Retinal pigment epithelial cell (primary cell): ENCODE results near the gene TPGS1.

ENCODE experiments used
- DNase-seq: peaks from one replicate; pipeline ENCODE4 v3.0.0-alpha.2; 2010; ENCODE audit warnings: low read depth
- H3K4me3 ChIP-seq: 2 replicates; pipeline ENCODE4 v1.5.1; 2011; ENCODE audit warnings: mild to moderate bottlenecking, low read length, control low read depth, moderate library complexity
- TF ChIP-seq, protein P1 (sequence below): conservative IDR thresholded peaks from 2 replicates; pipeline ENCODE4 v1.5.1; 2011; ENCODE audit warnings: low read depth, low read length, control low read depth, inconsistent platforms

Gene TPGS1

GRCh38 chr19:547836-548720 is 40.8 kb downstream of the TPGS1 start:
- TF ChIP-seq, protein P1, sequence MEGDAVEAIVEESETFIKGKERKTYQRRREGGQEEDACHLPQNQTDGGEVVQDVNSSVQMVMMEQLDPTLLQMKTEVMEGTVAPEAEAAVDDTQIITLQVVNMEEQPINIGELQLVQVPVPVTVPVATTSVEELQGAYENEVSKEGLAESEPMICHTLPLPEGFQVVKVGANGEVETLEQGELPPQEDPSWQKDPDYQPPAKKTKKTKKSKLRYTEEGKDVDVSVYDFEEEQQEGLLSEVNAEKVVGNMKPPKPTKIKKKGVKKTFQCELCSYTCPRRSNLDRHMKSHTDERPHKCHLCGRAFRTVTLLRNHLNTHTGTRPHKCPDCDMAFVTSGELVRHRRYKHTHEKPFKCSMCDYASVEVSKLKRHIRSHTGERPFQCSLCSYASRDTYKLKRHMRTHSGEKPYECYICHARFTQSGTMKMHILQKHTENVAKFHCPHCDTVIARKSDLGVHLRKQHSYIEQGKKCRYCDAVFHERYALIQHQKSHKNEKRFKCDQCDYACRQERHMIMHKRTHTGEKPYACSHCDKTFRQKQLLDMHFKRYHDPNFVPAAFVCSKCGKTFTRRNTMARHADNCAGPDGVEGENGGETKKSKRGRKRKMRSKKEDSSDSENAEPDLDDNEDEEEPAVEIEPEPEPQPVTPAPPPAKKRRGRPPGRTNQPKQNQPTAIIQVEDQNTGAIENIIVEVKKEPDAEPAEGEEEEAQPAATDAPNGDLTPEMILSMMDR, result no peak
- H3K4me3 ChIP-seq, result no peak overlapping the region
- DNase-seq, result no peak

DNA sequence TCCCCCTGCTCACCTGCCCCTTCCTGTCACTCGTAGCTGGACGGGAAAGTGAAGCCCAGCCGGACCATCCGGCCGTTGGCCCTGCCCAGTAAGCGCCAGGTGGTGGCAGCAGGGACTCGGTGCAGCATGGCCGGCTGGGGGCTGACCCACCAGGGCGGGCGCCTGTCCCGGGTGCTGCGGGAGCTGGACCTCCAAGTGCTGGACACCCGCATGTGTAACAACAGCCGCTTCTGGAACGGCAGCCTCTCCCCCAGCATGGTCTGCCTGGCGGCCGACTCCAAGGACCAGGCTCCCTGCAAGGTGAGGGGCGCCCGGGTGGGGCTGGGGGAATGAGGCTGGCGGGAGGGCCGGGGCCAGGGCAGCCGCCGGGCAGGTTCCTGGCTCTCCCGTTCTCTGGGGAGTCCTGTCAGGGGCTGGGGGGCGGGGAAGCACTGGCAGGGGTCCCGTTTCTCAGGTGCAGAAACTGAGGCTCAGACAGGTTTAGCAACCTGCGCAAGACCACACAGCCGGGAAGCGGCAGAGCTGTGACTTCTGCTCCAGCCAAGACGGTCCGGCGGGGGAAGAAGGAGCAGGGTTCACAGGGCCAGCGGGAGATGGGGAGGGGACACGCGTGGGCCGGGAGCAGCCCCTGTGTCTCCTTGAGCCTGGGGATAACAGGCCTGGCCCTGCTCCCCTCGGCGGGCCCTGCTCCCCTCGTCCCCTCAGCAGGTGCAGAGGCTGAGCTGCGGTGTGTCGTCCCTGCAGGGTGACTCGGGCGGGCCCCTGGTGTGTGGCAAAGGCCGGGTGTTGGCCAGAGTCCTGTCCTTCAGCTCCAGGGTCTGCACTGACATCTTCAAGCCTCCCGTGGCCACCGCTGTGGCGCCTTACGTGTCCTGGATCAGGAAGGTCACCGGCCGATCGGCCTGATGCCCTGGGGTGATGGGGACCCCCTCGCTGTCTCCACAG is 41.9 kb downstream of the TPGS1 start:
- TF ChIP-seq, protein P1, result no peak
- no peak overlapping the region for H3K4me3 ChIP-seq
- DNase-seq, result no peak

DNA sequence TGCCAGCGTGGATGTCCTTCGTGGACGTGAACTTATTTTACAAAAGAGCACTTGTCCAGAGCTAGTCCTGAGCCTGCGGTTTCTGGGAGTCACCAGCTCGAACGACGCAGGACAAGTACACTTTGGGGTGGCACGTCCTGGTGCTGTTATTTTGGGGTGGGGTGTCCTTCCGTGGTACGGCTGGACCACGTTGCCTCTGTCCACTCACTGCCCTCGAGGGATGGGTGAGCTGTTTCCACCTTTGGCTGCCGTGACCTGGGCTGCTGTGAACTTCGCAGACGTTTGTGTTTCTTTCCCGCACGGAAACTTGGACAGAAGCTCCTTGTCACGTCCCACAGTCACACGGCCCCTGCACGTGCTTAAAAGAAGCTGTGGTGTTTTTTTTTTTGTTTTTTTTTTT is 47.5 kb downstream of the TPGS1 start:
- TF ChIP-seq, protein P1, result no peak
- H3K4me3 ChIP-seq, result no peak overlapping the region
- no peak for DNase-seq

- DNase-seq, result no peak
- TF ChIP-seq, protein P1, result no peak
- no peak overlapping the region for H3K4me3 ChIP-seq
These were observed 48.1 kb downstream of the TPGS1 start for GRCh38 chr19:555474-555808.

GRCh38 chr19:556611-557382 is 49.5 kb downstream of the TPGS1 start:
- no peak overlapping the region for H3K4me3 ChIP-seq
- no peak for DNase-seq

GRCh38 chr19:558770-559439 is 51.6 kb downstream of the TPGS1 start:
- TF ChIP-seq, protein P1, result no peak
- no peak overlapping the region for H3K4me3 ChIP-seq
- no peak for DNase-seq

More at GRCh38 chr19:556611-557382, 49.5 kb downstream of the TPGS1 start:
- TF ChIP-seq, protein P1, result no peak
